ENCODE results near the gene CTCFL. TPM values are rescaled to one million over a fixed set of nuclear protein-coding genes. Genes with fewer than 3 reads are reported as not detected.

Gene CTCFL
- total and polyA plus RNA-seq, 2 of the 13 experiments (the other 11 are each of a cell fraction or from before 2014, with no cell fraction given): 0.04 TPM; not detected in 1

GRCh38 chr20:57527728-57528127, 2.8 kb upstream of the CTCFL start (continued):
- TF ChIP-seq ZNF512 (CRISPR knock-in tag; IDR thresholded peaks at IDR 0.05): no peak
- no peak for TF ChIP-seq U2AF1 (optimal IDR thresholded peaks at IDR 0.05; ENCODE audit: low read depth, low read length)
- peak; percentile 84 for TF ChIP-seq PAXIP1 (CRISPR knock-in tag; conservative IDR thresholded peaks at IDR 0.05)
- peak in 1 of 2 experiments; percentile 48; a peak in 1 of 4 replicates for TF ChIP-seq ATF4 (CRISPR knock-in tag; IDR thresholded peaks at IDR 0.05)
- peak; percentile 24; the same call in 1 of the 2 replicates for TF ChIP-seq CEBPG (CRISPR knock-in tag; IDR thresholded peaks at IDR 0.05)
- 0 out of 2 replicates have a peak, but pooled peaks have one; percentile 39 for TF ChIP-seq IRX3 (CRISPR knock-in tag; IDR thresholded peaks at IDR 0.05; ENCODE audit: borderline replicate concordance, low read depth)
- peak; percentile 23; the same call in 1 of the 2 replicates for TF ChIP-seq ELF3 (CRISPR knock-in tag; IDR thresholded peaks at IDR 0.05)
- TF ChIP-seq FOXO1 (CRISPR knock-in tag; IDR thresholded peaks at IDR 0.05): peak; percentile 72; the same call in 1 of the 2 replicates
- TF ChIP-seq NFE2 (CRISPR knock-in tag; IDR thresholded peaks at IDR 0.05): no peak
- peak; percentile 16; the same call in 1 of the 2 replicates for TF ChIP-seq HOMEZ (CRISPR knock-in tag; IDR thresholded peaks at IDR 0.05; ENCODE audit: low read depth)
- TF ChIP-seq NCOA2 (CRISPR knock-in tag; IDR thresholded peaks at IDR 0.05): peak; percentile 64; the same call in 1 of the 2 replicates
- TF ChIP-seq RERE (CRISPR knock-in tag; IDR thresholded peaks at IDR 0.05; ENCODE audit: low read depth): peak; percentile 30; the same call in 1 of the 2 replicates
- no peak for TF ChIP-seq REPIN1 (CRISPR knock-in tag; IDR thresholded peaks at IDR 0.05; ENCODE audit: borderline replicate concordance, low read depth)
- peak; percentile 55; the same call in 1 of the 2 replicates for TF ChIP-seq HDAC2 (CRISPR knock-in tag; IDR thresholded peaks at IDR 0.05)
- no peak for TF ChIP-seq FOXP1 (IDR thresholded peaks at IDR 0.05)
- peak; percentile 84 for TF ChIP-seq FOXP1 (CRISPR knock-in tag; IDR thresholded peaks at IDR 0.05)
- TF ChIP-seq KDM6A (CRISPR knock-in tag; IDR thresholded peaks at IDR 0.05; ENCODE audit: low read depth): peak; percentile 57; the same call in 1 of the 2 replicates
- no peak for TF ChIP-seq ZNF432 (CRISPR knock-in tag; IDR thresholded peaks at IDR 0.05; ENCODE audit: borderline replicate concordance)
